GM10266 (cell line): ENCODE data around the gene SCYGR7.

Source experiments
- DNase-seq: peaks from one replicate; pipeline ENCODE4 v3.0.0; 2012; ENCODE audit errors: extremely low spot score
- CTCF ChIP-seq: IDR thresholded peaks from 2 replicates; pipeline ENCODE4 v1.5.1; 2012; ENCODE audit warnings: mild to moderate bottlenecking, low read depth; ENCODE audit not compliant: control insufficient read depth, insufficient read depth; ENCODE audit errors: missing control alignments

The SCYGR7 gene

GRCh38 chr2:227706859-227707258 lies 21.3 kb upstream of the SCYGR7 start:
- no peak for TF ChIP-seq CTCF
- DNase-seq: no peak

GRCh38 chr2:227707390-227707789 lies 20.7 kb upstream of the SCYGR7 start:
- no peak for DNase-seq
- TF ChIP-seq CTCF: no peak

GRCh38 chr2:227710986-227711385 lies 17.1 kb upstream of the SCYGR7 start:
- no peak for DNase-seq
- no peak for TF ChIP-seq CTCF

- no peak for TF ChIP-seq CTCF
- no peak for DNase-seq
Measured at GRCh38 chr2:227713291-227713690, 14.8 kb upstream of the SCYGR7 start.

GRCh38 chr2:227716501-227716900 lies 11.6 kb upstream of the SCYGR7 start:
- DNase-seq: no peak
- no peak for TF ChIP-seq CTCF

- no peak for DNase-seq
- no peak for TF ChIP-seq CTCF
Measured at GRCh38 chr2:227717687-227718567, 10.2 kb upstream of the SCYGR7 start, which contains the start of gene SLC19A3. Gene SLC19A3, minus strand, starts transcription at chr2:227718028. Its CDS starts 15,710 bp downstream, at chr2:227702318.

- DNase-seq: no peak
- no peak for TF ChIP-seq CTCF
Measured at GRCh38 chr2:227719641-227720040, 8.5 kb upstream of the SCYGR7 start.
